HTR-8/SVneo (cell line): ENCODE measurements around the gene PRTG.
"Not testable (repeated sequence)": the region's sequence is repeated elsewhere in the genome, so short reads cannot be mapped to it uniquely, and the experiment has no call there.

Experiments used
- DNase-seq: peaks from one replicate; pipeline ENCODE4 v3.0.0; 2011; ENCODE audit warnings: low spot score, mixed read lengths; ENCODE audit not compliant: insufficient read length
- FAIRE-seq: peaks from 2 replicates; lab custom pipeline; 2011; peaks lifted over from hg19 to GRCh38; lab: Jason Lieb, UNC

Gene PRTG

GRCh38 chr15:55707518-55707917, 35.4 kb downstream of the PRTG start:
- DNase-seq (no peak), FAIRE-seq (no peak)

GRCh38 chr15:55703873-55704301, 39.1 kb downstream of the PRTG start:
- FAIRE-seq (no peak), DNase-seq (no peak)

GRCh38 chr15:55700876-55701275, 42.1 kb downstream of the PRTG start:
- FAIRE-seq, result no peak
- DNase-seq, result no peak

GRCh38 chr15:55698653-55699052, 44.3 kb downstream of the PRTG start:
- DNase-seq (no peak), FAIRE-seq (no peak)

- no peak for DNase-seq
- FAIRE-seq, result no peak
These were observed 46.7 kb downstream of the PRTG start for GRCh38 chr15:55696221-55696620.

GRCh38 chr15:55695432-55695831, 47.5 kb downstream of the PRTG start:
- DNase-seq (no peak), FAIRE-seq (no peak)

GRCh38 chr15:55694652-55695150, 48.3 kb downstream of the PRTG start:
- no peak for FAIRE-seq
- peak; percentile 48 for DNase-seq

GRCh38 chr15:55693116-55693515, 49.8 kb downstream of the PRTG start:
- DNase-seq, result not testable (repeated sequence)

GRCh38 chr15:55687792-55688191, 55.2 kb downstream of the PRTG start:
- DNase-seq (no peak), FAIRE-seq (no peak)

More at GRCh38 chr15:55693116-55693515, 49.8 kb downstream of the PRTG start:
- FAIRE-seq, result not testable (repeated sequence)

GRCh38 chr15:55685286-55685685, 57.7 kb downstream of the PRTG start:
- FAIRE-seq (no peak), DNase-seq (no peak)

- DNase-seq (no peak), FAIRE-seq (no peak)
These were observed 59.6 kb downstream of the PRTG start for GRCh38 chr15:55683376-55683775.

GRCh38 chr15:55681631-55682030, 61.3 kb downstream of the PRTG start:
- DNase-seq (no peak), FAIRE-seq (no peak)

- DNase-seq (no peak), FAIRE-seq (no peak)
These were observed 66.4 kb downstream of the PRTG start for GRCh38 chr15:55676507-55676906.

- FAIRE-seq (no peak), DNase-seq (no peak)
These were observed 69.7 kb downstream of the PRTG start for GRCh38 chr15:55673287-55673686.

- DNase-seq, result no peak
- no peak for FAIRE-seq
These were observed 73.7 kb downstream of the PRTG start for GRCh38 chr15:55669270-55669669.

GRCh38 chr15:55665605-55666227, 77.2 kb downstream of the PRTG start:
- no peak for FAIRE-seq

GRCh38 chr15:55661428-55661827, 81.5 kb downstream of the PRTG start:
- FAIRE-seq (no peak), DNase-seq (no peak)

More at GRCh38 chr15:55665605-55666227, 77.2 kb downstream of the PRTG start:
- DNase-seq, result no peak

GRCh38 chr15:55660153-55660552, 82.8 kb downstream of the PRTG start:
- no peak for FAIRE-seq

GRCh38 chr15:55659481-55659880, 83.5 kb downstream of the PRTG start:
- DNase-seq (no peak), FAIRE-seq (no peak)

More at GRCh38 chr15:55660153-55660552, 82.8 kb downstream of the PRTG start:
- no peak for DNase-seq

- FAIRE-seq (no peak), DNase-seq (no peak)
These were observed 84.1 kb downstream of the PRTG start for GRCh38 chr15:55658886-55659285.

GRCh38 chr15:55654561-55655031, 88.4 kb downstream of the PRTG start:
- peak; percentile 7 for DNase-seq
- peak; percentile 4 for FAIRE-seq

GRCh38 chr15:55652909-55653495, 90.0 kb downstream of the PRTG start:
- FAIRE-seq, result no peak
- DNase-seq, result no peak
